WTC11 (cell line): ENCODE data around the gene NEDD9. TPM values are rescaled to one million over a fixed set of nuclear protein-coding genes. Genes with fewer than 3 reads are reported as not detected.

Experiments used
- CREB1 ChIP-seq: sonication (generic); formaldehyde crosslinking; IDR thresholded peaks from 2 replicates; pipeline ENCODE4 v1.8.0; 2023; ENCODE audit warnings: mild to moderate bottlenecking, missing genetic modification reagents
- IRF2 ChIP-seq: sonication (generic); formaldehyde crosslinking; IDR thresholded peaks from 2 replicates; pipeline ENCODE4 v1.8.0; 2022; ENCODE audit warnings: low read depth, missing genetic modification reagents, borderline replicate concordance
- SOX15 ChIP-seq: fragments of 250-450 bp; sonication (Bioruptor Pico); IDR thresholded peaks from 2 replicates; pipeline ENCODE4 v1.9.0; 2021; ENCODE audit warnings: mild to moderate bottlenecking
- SP1 ChIP-seq: sonication (generic); formaldehyde crosslinking; conservative IDR thresholded peaks from 2 replicates; pipeline ENCODE4 v1.8.1; 2022; ENCODE audit warnings: missing genetic modification reagents
- TCF7 ChIP-seq: sonication (generic); formaldehyde crosslinking; IDR thresholded peaks from 2 replicates; pipeline ENCODE4 v1.8.0; 2022; ENCODE audit warnings: mild to moderate bottlenecking, low read depth, missing genetic modification reagents, moderate library complexity
- ZNF423 ChIP-seq: fragments of 250-450 bp; sonication (Bioruptor Pico); IDR thresholded peaks from 2 replicates; pipeline ENCODE4 v2.1.2; 2022; ENCODE audit warnings: mild to moderate bottlenecking, moderate library complexity
- ZNF671 ChIP-seq: fragments of 250-450 bp; sonication (Bioruptor Pico); IDR thresholded peaks from 2 replicates; pipeline ENCODE4 v1.8.0; 2021; ENCODE audit warnings: mild to moderate bottlenecking
- total RNA-seq: library from RNA; stranded (reverse); gene quantifications from 3 replicates; pipeline ENCODE4 v1.2.3, GENCODE V29; 2021
- TF ChIP-seq, protein P1 (sequence below): sonication (generic); formaldehyde crosslinking; IDR thresholded peaks from 2 replicates; pipeline ENCODE4 v1.8.0; 2023; ENCODE audit warnings: missing genetic modification reagents, mild to moderate bottlenecking, borderline replicate concordance
- TF ChIP-seq, protein P2 (sequence below): sonication (generic); formaldehyde crosslinking; IDR thresholded peaks from 2 replicates; pipeline ENCODE4 v1.8.1; 2023; ENCODE audit warnings: mild to moderate bottlenecking, missing genetic modification reagents
- TF ChIP-seq, protein P3 (sequence below): sonication (generic); formaldehyde crosslinking; IDR thresholded peaks from 2 replicates; pipeline ENCODE4 v1.8.1; 2023; ENCODE audit warnings: mild to moderate bottlenecking, missing genetic modification reagents
- TF ChIP-seq, protein P4 (sequence below): sonication (generic); formaldehyde crosslinking; IDR thresholded peaks from 2 replicates; pipeline ENCODE4 v1.8.1; 2022; ENCODE audit warnings: low read depth, mild to moderate bottlenecking, moderate library complexity, missing genetic modification reagents, borderline replicate concordance
- TF ChIP-seq, protein P5 (sequence below): sonication (generic); formaldehyde crosslinking; IDR thresholded peaks from 2 replicates; pipeline ENCODE4 v1.8.0; 2022; ENCODE audit warnings: missing genetic modification reagents
- TF ChIP-seq, protein P6 (sequence below): fragments of 250-450 bp; sonication (Bioruptor Pico); IDR thresholded peaks from 2 replicates; pipeline ENCODE4 v1.9.0; 2021; ENCODE audit warnings: mild to moderate bottlenecking, borderline replicate concordance
- TF ChIP-seq, protein P7 (sequence below): sonication (generic); formaldehyde crosslinking; IDR thresholded peaks from 2 replicates; pipeline ENCODE4 v1.8.0; 2023; ENCODE audit warnings: mild to moderate bottlenecking, missing genetic modification reagents
- TF ChIP-seq, protein P8 (sequence below): sonication (generic); formaldehyde crosslinking; IDR thresholded peaks from 2 replicates; pipeline ENCODE4 v1.8.1; 2023; ENCODE audit warnings: mild to moderate bottlenecking, missing genetic modification reagents, moderate library complexity
- TF ChIP-seq, protein P9 (sequence below): sonication (generic); formaldehyde crosslinking; IDR thresholded peaks from 2 replicates; pipeline ENCODE4 v1.8.0; 2022; ENCODE audit warnings: mild to moderate bottlenecking, missing genetic modification reagents

NEDD9 gene
- total RNA-seq, 1 experiment from 2014 or later, result 9.8 TPM

DNA sequence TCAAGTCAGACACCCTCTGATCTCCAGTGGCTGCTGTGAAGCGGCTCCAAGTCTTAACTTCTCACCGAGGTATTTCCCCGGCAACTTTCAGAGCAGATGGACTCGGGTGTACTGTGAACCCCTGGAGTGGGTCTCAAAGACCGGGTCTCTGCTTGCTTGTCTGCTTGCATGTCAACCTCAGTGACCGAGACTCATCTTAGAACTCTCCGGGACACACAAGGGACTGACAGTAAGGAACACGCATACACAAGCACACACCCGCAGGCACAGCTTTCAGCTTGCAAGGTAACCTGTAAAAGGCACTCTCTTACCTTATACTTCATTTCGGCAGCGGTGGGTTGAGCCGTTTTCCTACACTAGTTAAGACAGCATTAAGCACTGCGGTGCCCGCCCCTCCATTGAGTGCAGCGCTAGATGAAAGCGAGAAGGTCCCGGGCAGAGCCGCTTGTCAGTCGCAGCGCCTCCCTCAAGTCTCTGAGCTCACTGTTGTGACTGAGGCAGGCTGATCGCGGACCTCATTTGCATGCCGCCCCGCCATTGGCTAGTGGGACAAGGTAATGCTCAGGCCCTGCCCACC, at the start of gene NEDD9 (continued):
- TF ChIP-seq, protein P1, sequence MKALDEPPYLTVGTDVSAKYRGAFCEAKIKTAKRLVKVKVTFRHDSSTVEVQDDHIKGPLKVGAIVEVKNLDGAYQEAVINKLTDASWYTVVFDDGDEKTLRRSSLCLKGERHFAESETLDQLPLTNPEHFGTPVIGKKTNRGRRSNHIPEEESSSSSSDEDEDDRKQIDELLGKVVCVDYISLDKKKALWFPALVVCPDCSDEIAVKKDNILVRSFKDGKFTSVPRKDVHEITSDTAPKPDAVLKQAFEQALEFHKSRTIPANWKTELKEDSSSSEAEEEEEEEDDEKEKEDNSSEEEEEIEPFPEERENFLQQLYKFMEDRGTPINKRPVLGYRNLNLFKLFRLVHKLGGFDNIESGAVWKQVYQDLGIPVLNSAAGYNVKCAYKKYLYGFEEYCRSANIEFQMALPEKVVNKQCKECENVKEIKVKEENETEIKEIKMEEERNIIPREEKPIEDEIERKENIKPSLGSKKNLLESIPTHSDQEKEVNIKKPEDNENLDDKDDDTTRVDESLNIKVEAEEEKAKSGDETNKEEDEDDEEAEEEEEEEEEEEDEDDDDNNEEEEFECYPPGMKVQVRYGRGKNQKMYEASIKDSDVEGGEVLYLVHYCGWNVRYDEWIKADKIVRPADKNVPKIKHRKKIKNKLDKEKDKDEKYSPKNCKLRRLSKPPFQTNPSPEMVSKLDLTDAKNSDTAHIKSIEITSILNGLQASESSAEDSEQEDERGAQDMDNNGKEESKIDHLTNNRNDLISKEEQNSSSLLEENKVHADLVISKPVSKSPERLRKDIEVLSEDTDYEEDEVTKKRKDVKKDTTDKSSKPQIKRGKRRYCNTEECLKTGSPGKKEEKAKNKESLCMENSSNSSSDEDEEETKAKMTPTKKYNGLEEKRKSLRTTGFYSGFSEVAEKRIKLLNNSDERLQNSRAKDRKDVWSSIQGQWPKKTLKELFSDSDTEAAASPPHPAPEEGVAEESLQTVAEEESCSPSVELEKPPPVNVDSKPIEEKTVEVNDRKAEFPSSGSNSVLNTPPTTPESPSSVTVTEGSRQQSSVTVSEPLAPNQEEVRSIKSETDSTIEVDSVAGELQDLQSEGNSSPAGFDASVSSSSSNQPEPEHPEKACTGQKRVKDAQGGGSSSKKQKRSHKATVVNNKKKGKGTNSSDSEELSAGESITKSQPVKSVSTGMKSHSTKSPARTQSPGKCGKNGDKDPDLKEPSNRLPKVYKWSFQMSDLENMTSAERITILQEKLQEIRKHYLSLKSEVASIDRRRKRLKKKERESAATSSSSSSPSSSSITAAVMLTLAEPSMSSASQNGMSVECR, result peak; percentile 36; the same call in 1 of the 2 replicates
- TF ChIP-seq, protein P2, sequence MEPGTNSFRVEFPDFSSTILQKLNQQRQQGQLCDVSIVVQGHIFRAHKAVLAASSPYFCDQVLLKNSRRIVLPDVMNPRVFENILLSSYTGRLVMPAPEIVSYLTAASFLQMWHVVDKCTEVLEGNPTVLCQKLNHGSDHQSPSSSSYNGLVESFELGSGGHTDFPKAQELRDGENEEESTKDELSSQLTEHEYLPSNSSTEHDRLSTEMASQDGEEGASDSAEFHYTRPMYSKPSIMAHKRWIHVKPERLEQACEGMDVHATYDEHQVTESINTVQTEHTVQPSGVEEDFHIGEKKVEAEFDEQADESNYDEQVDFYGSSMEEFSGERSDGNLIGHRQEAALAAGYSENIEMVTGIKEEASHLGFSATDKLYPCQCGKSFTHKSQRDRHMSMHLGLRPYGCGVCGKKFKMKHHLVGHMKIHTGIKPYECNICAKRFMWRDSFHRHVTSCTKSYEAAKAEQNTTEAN, result 0 out of 2 replicates have a peak, but pooled peaks have one; percentile 25
- no peak for TF ChIP-seq TCF7 (CRISPR knock-in tag)
- TF ChIP-seq IRF2 (CRISPR knock-in tag), result no peak
- TF ChIP-seq, protein P3, sequence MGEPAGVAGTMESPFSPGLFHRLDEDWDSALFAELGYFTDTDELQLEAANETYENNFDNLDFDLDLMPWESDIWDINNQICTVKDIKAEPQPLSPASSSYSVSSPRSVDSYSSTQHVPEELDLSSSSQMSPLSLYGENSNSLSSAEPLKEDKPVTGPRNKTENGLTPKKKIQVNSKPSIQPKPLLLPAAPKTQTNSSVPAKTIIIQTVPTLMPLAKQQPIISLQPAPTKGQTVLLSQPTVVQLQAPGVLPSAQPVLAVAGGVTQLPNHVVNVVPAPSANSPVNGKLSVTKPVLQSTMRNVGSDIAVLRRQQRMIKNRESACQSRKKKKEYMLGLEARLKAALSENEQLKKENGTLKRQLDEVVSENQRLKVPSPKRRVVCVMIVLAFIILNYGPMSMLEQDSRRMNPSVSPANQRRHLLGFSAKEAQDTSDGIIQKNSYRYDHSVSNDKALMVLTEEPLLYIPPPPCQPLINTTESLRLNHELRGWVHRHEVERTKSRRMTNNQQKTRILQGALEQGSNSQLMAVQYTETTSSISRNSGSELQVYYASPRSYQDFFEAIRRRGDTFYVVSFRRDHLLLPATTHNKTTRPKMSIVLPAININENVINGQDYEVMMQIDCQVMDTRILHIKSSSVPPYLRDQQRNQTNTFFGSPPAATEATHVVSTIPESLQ, result no peak
- TF ChIP-seq, protein P4, sequence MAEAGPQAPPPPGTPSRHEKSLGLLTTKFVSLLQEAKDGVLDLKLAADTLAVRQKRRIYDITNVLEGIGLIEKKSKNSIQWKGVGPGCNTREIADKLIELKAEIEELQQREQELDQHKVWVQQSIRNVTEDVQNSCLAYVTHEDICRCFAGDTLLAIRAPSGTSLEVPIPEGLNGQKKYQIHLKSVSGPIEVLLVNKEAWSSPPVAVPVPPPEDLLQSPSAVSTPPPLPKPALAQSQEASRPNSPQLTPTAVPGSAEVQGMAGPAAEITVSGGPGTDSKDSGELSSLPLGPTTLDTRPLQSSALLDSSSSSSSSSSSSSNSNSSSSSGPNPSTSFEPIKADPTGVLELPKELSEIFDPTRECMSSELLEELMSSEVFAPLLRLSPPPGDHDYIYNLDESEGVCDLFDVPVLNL (CRISPR knock-in tag), result no peak
- TF ChIP-seq SP1 (CRISPR knock-in tag), result peak; percentile 49; the same call in 1 of the 2 replicates
- TF ChIP-seq, protein P5, sequence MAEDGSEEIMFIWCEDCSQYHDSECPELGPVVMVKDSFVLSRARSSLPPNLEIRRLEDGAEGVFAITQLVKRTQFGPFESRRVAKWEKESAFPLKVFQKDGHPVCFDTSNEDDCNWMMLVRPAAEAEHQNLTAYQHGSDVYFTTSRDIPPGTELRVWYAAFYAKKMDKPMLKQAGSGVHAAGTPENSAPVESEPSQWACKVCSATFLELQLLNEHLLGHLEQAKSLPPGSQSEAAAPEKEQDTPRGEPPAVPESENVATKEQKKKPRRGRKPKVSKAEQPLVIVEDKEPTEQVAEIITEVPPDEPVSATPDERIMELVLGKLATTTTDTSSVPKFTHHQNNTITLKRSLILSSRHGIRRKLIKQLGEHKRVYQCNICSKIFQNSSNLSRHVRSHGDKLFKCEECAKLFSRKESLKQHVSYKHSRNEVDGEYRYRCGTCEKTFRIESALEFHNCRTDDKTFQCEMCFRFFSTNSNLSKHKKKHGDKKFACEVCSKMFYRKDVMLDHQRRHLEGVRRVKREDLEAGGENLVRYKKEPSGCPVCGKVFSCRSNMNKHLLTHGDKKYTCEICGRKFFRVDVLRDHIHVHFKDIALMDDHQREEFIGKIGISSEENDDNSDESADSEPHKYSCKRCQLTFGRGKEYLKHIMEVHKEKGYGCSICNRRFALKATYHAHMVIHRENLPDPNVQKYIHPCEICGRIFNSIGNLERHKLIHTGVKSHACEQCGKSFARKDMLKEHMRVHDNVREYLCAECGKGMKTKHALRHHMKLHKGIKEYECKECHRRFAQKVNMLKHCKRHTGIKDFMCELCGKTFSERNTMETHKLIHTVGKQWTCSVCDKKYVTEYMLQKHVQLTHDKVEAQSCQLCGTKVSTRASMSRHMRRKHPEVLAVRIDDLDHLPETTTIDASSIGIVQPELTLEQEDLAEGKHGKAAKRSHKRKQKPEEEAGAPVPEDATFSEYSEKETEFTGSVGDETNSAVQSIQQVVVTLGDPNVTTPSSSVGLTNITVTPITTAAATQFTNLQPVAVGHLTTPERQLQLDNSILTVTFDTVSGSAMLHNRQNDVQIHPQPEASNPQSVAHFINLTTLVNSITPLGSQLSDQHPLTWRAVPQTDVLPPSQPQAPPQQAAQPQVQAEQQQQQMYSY (CRISPR knock-in tag), result no peak
- TF ChIP-seq, protein P6, sequence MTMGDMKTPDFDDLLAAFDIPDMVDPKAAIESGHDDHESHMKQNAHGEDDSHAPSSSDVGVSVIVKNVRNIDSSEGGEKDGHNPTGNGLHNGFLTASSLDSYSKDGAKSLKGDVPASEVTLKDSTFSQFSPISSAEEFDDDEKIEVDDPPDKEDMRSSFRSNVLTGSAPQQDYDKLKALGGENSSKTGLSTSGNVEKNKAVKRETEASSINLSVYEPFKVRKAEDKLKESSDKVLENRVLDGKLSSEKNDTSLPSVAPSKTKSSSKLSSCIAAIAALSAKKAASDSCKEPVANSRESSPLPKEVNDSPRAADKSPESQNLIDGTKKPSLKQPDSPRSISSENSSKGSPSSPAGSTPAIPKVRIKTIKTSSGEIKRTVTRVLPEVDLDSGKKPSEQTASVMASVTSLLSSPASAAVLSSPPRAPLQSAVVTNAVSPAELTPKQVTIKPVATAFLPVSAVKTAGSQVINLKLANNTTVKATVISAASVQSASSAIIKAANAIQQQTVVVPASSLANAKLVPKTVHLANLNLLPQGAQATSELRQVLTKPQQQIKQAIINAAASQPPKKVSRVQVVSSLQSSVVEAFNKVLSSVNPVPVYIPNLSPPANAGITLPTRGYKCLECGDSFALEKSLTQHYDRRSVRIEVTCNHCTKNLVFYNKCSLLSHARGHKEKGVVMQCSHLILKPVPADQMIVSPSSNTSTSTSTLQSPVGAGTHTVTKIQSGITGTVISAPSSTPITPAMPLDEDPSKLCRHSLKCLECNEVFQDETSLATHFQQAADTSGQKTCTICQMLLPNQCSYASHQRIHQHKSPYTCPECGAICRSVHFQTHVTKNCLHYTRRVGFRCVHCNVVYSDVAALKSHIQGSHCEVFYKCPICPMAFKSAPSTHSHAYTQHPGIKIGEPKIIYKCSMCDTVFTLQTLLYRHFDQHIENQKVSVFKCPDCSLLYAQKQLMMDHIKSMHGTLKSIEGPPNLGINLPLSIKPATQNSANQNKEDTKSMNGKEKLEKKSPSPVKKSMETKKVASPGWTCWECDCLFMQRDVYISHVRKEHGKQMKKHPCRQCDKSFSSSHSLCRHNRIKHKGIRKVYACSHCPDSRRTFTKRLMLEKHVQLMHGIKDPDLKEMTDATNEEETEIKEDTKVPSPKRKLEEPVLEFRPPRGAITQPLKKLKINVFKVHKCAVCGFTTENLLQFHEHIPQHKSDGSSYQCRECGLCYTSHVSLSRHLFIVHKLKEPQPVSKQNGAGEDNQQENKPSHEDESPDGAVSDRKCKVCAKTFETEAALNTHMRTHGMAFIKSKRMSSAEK (CRISPR knock-in tag), result no peak
- no peak for TF ChIP-seq ZNF423 (CRISPR knock-in tag)
- TF ChIP-seq, protein P7, sequence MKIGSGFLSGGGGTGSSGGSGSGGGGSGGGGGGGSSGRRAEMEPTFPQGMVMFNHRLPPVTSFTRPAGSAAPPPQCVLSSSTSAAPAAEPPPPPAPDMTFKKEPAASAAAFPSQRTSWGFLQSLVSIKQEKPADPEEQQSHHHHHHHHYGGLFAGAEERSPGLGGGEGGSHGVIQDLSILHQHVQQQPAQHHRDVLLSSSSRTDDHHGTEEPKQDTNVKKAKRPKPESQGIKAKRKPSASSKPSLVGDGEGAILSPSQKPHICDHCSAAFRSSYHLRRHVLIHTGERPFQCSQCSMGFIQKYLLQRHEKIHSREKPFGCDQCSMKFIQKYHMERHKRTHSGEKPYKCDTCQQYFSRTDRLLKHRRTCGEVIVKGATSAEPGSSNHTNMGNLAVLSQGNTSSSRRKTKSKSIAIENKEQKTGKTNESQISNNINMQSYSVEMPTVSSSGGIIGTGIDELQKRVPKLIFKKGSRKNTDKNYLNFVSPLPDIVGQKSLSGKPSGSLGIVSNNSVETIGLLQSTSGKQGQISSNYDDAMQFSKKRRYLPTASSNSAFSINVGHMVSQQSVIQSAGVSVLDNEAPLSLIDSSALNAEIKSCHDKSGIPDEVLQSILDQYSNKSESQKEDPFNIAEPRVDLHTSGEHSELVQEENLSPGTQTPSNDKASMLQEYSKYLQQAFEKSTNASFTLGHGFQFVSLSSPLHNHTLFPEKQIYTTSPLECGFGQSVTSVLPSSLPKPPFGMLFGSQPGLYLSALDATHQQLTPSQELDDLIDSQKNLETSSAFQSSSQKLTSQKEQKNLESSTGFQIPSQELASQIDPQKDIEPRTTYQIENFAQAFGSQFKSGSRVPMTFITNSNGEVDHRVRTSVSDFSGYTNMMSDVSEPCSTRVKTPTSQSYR, result no peak
- TF ChIP-seq ZNF671 (CRISPR knock-in tag), result no peak
- TF ChIP-seq, protein P8, sequence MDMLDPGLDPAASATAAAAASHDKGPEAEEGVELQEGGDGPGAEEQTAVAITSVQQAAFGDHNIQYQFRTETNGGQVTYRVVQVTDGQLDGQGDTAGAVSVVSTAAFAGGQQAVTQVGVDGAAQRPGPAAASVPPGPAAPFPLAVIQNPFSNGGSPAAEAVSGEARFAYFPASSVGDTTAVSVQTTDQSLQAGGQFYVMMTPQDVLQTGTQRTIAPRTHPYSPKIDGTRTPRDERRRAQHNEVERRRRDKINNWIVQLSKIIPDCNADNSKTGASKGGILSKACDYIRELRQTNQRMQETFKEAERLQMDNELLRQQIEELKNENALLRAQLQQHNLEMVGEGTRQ, result no peak
- no peak for TF ChIP-seq CREB1
- no peak for TF ChIP-seq SOX15 (CRISPR knock-in tag)
- TF ChIP-seq, protein P9, sequence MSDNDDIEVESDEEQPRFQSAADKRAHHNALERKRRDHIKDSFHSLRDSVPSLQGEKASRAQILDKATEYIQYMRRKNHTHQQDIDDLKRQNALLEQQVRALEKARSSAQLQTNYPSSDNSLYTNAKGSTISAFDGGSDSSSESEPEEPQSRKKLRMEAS, result peak; percentile 41; the same call in 1 of the 2 replicates
